GM19099 (cell line): Measurements from ENCODE around the gene PRKN.

Experiments
- POLR2A ChIP-seq: IDR thresholded peaks from 3 replicates; pipeline ENCODE4 v1.6.1; 2011; ENCODE audit warnings: low read depth; ENCODE audit not compliant: insufficient read length; ENCODE audit errors: extremely low read depth

PRKN gene

DNA sequence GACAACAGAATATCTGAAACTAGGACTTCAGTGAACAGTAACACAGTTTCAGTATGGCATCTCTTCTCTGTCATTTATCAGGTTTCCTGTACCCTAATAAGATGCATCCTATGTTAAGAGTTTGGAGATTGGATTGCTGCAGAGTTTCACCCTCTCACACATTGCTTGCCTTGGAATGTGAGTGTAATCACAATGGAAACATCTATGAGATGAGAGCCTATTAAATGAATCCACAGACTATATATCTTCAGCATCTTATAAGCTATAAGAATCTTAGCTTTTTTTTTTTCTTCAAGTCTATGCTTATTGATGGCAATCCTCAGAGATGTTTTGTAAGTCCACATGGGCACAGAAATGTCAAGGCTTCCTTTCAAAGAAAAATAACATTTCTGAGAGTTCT lies 292.5 kb downstream of the PRKN start:
- no peak for TF ChIP-seq POLR2A

- TF ChIP-seq POLR2A = no peak
Measured at GRCh38 chr6:162421004-162421403, 306.6 kb downstream of the PRKN start.

DNA sequence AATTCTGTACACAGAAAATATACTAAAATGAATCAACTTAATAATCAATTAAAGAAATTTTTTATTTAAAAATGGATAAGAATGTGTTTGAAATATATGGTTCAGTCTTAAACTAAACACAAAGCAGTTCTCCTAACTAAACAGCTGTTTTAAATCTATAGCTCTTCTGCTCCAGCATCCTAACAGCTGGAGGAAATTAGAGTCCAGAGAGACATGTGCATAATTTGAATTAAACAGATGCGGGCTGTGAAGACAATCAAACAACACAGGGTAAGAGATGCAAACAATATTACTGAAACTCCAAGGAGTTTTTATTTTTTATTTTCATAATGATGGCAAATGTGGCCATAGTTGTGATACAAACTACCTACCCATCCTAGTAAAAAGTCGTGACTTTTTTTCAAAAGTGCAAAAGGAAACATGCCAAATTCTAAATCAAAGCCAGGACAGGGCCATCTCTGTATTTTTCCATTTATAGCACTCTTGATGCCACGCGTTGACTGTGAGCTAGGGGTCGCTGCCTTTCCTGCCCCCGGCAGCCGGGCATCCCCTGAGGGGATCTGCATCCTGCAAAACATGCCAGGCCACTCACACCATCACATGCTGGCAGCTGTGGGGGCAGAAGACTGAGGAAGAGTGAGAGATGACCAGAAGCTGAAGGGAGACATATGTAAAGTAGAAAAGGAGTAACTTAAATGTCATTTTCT lies 310.6 kb downstream of the PRKN start:
- TF ChIP-seq POLR2A = no peak

DNA sequence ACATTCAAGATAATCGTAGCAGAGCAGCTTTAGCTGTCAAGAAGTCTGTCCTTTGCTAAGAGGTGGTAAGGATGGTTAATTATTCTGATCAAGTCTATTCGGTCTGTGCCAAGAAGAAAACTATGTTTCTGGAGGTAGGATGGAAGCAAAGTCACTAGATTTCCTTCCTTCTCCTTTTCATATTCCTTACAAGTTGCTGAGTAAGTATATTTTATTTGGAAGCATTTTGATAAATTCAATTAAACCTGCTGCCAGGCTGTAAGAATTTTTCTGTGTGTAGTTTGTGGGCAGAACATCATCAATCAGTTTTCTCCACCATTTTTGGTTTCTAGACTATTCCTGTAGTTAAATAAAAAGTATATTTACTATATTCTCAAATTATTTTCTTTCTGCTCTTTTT lies 311.3 kb downstream of the PRKN start:
- no peak for TF ChIP-seq POLR2A

GRCh38 chr6:162409741-162410691 lies 317.6 kb downstream of the PRKN start:
- no peak for TF ChIP-seq POLR2A

GRCh38 chr6:162408826-162409535 lies 318.6 kb downstream of the PRKN start:
- no peak for TF ChIP-seq POLR2A

DNA sequence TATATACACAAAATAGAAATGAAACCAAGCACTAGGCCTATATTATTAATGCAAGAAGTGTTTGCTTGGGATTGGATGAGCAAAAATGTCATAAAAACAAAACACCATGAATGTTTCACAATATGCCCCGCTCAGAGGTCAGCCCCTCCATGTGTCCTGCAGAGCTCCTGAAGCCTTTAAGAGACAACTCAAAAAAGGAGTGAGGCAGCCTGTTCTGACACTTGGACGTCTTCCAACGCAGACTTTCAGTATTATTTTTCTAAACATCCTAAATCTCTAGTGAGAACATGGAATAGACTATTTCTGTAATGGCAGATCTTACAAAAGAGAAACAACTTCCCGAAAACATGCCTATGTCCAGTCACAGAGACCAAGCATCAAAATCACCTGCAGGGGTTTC lies 322.6 kb downstream of the PRKN start:
- no peak for TF ChIP-seq POLR2A

GRCh38 chr6:162403031-162403430 lies 324.5 kb downstream of the PRKN start:
- no peak for TF ChIP-seq POLR2A

- no peak for TF ChIP-seq POLR2A
Measured at GRCh38 chr6:162395181-162395580, 332.4 kb downstream of the PRKN start.

DNA sequence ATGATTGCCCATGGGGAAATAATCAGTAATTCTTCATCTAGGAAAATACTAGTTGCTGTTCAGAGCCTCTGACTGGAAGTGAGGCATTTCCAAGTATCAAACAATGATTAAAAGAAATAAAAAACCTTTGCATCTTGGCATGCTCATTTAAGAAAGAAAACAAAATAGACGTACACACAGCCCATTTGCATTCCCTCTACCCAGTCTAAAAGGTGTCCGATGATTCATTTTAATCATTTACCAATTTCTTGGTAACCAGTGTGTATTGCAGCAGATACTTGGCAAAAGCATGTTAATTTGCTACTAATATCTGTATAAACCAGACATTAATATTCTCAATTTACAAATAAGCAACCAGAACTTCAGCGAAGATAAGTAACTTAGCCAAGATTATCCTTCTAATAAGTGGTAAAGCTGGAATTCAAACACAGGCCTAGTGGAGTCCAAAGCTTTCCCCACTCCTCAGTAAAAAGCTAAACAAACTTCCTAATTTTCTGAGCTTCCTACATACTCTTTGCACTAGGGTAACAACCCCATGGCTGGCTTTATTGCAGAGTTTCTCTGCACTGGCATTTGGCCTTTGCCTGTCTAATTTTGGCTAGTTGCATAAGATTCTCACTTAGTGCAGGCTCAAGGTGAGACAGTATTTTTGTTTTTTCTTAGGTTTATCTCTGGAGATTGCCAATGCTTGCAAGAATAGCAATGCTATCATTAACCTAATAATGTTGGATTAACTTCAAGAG lies 338.1 kb downstream of the PRKN start:
- no peak for TF ChIP-seq POLR2A

DNA sequence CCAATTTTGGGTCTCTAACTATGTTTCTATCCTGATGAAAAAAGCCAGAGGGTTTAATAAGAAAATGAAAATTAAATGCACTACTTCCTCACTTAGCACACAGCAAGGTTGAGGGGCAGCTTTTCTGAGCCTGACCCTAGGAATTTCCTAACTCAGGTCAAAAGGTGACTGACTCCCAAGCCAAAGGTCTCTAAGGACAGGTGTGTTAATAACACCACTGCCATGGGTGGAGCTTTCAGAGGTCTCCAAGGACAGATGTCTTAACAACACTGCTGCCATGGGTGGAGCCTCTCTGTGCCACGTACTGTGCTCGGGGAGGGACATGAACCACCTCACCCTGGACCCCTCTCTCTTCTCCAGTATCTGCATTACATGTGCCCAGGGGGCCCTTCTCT lies 339.2 kb downstream of the PRKN start:
- no peak for TF ChIP-seq POLR2A

- TF ChIP-seq POLR2A = no peak
Measured at GRCh38 chr6:162387718-162388382, 339.7 kb downstream of the PRKN start.

DNA sequence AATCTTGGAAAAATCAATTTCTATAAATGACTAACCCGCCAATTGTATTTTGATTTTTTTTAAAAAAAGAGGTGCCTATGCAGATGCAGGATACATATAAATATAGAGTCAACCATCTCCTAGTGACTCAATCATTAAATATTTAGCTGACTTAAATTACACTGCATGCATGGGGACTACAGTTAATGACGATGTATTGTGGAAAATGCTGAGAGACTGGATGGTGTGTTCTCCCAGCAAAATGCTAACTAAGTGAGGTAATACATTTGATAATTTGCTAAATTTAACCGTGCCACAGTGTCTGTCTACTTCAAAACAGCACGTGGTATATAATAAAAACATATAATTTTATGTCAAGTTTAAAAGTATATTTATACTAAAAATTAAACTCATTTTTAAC lies 341.6 kb downstream of the PRKN start:
- no peak for TF ChIP-seq POLR2A

DNA sequence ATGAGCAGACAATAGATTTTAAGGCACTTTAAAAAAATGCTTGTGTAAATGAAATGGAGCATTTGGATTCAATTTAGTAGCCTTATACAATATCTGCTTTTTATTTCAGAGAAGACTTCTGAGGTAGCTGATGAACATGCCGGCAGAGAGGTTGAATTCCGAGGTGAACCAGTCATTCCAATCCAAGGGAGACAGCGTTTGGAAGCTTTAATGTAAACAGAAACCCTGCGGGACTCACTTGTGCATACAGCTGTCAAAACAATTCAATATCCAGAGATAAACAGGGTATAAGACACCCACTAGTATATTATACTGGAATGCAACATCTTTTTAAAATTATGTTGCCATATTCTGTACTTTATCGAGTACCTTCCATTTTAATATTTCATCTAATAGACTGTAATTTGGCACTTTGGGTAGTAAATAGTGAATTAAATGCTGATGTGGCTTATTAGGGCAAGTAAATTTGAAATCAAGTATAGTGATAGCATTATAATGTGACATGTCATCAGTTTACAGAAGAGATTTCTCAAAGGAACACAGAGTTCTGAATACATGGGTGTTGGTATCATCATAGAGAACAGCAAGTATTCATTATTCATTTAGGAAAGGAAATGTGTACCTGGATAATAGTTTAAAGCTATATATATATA lies 347.7 kb downstream of the PRKN start:
- no peak for TF ChIP-seq POLR2A

DNA sequence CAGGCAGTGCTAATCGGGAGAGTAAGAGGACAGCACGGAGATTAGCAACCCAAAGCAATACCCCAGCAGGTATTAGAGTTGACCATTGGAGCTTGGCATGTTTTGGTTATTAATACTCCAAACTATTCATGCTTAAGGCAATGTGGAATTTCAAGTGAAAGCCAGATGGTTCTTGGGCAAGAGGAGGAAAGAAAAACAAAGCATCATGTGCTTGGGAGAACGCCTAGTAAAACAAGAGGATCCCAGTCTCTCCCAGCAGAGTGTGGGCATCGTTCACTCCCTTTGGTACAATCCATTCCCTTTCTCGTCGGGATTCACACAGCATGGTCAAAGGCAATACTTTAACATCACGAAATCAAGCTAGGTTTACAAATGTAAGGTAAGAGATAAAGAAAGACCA lies 349.8 kb downstream of the PRKN start:
- no peak for TF ChIP-seq POLR2A

- no peak for TF ChIP-seq POLR2A
Measured at GRCh38 chr6:162373868-162374267, 353.7 kb downstream of the PRKN start.
